MM.1S (cell line): ENCODE data around the gene PHF21B.

Experiments used
- EZH2phosphoT487 ChIP-seq: fragments of 300-600 bp; sonication (generic); IDR thresholded peaks from 2 replicates; pipeline ENCODE4 v1.6.1; 2018; ENCODE audit warnings: antibody characterized with exemption, low read length
- TF ChIP-seq, protein P1 (sequence below): fragments of 300-600 bp; sonication (generic); IDR thresholded peaks from 2 replicates; pipeline ENCODE4 v1.5.1; 2016; ENCODE audit warnings: antibody characterized with exemption, low read length, mixed read lengths

- TF ChIP-seq EZH2phosphoT487, result no peak
- TF ChIP-seq, protein P1, sequence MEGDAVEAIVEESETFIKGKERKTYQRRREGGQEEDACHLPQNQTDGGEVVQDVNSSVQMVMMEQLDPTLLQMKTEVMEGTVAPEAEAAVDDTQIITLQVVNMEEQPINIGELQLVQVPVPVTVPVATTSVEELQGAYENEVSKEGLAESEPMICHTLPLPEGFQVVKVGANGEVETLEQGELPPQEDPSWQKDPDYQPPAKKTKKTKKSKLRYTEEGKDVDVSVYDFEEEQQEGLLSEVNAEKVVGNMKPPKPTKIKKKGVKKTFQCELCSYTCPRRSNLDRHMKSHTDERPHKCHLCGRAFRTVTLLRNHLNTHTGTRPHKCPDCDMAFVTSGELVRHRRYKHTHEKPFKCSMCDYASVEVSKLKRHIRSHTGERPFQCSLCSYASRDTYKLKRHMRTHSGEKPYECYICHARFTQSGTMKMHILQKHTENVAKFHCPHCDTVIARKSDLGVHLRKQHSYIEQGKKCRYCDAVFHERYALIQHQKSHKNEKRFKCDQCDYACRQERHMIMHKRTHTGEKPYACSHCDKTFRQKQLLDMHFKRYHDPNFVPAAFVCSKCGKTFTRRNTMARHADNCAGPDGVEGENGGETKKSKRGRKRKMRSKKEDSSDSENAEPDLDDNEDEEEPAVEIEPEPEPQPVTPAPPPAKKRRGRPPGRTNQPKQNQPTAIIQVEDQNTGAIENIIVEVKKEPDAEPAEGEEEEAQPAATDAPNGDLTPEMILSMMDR, result no peak
Measured at GRCh38 chr22:44848791-44849420, 160.9 kb downstream of the PHF21B start.
